A673 (cell line): ENCODE data around the gene GRIP1. TPM values are rescaled to one million over a fixed set of nuclear protein-coding genes. Genes with fewer than 3 reads are reported as not detected.

Experiments
- BruUV-seq: library from RNA; stranded (reverse); fragments of 400-500 nt; replicated peaks from 2 replicates; lab custom pipeline; 2021; lab: Mats Ljungman, UMichigan
- CTCF ChIA-PET: fragments of 300-600 bp; sonication (Branson Sonifier 250); formaldehyde crosslinking; loops from one replicate; lab custom pipeline; 2022; ENCODE audit warnings: antibody characterized with exemption; lab: Charles Lee
- POLR2A ChIA-PET: fragments of 300-600 bp; sonication (Branson Sonifier 250); formaldehyde crosslinking; loops from one replicate; lab custom pipeline; 2022; ENCODE audit warnings: antibody characterized with exemption; ENCODE audit not compliant: low non-redundant PET; lab: Charles Lee
- DNase-seq: peaks from one replicate; pipeline ENCODE4 v3.0.0-alpha.2; 2015; ENCODE audit warnings: low spot score
- H3K27ac ChIP-seq: fragments of 200-600 bp; sonication (generic); 2 replicates; pipeline ENCODE4 v1.5.1; 2016; ENCODE audit warnings: mixed run types, low read depth, mild to moderate bottlenecking, mixed read lengths, antibody characterized with exemption, low read length; ENCODE audit not compliant: poor library complexity, severe bottlenecking
- H3K27me3 ChIP-seq: fragments of 200-600 bp; sonication (generic); replicated peaks from 2 replicates; pipeline ENCODE4 v1.6.1; 2017; ENCODE audit warnings: mixed run types, low read depth, mild to moderate bottlenecking, mixed read lengths, antibody characterized with exemption, low read length; ENCODE audit not compliant: insufficient read depth, poor library complexity
- H3K36me3 ChIP-seq: fragments of 200-600 bp; sonication (generic); 2 replicates; pipeline ENCODE4 v1.6.1; 2016; ENCODE audit warnings: mixed run types, mild to moderate bottlenecking, mixed read lengths, antibody characterized with exemption, low read length; ENCODE audit not compliant: insufficient read depth, poor library complexity, severe bottlenecking
- H3K4me1 ChIP-seq: fragments of 200-600 bp; sonication (generic); 2 replicates; pipeline ENCODE4 v1.6.1; 2017; ENCODE audit warnings: mixed run types, mild to moderate bottlenecking, mixed read lengths, antibody characterized with exemption, low read length; ENCODE audit not compliant: insufficient read depth, poor library complexity, severe bottlenecking
- H3K4me3 ChIP-seq: fragments of 200-600 bp; sonication (generic); 2 replicates; pipeline ENCODE4 v1.5.1; 2016; ENCODE audit warnings: low read depth, mixed run types, mild to moderate bottlenecking, mixed read lengths, low read length; ENCODE audit not compliant: poor library complexity, severe bottlenecking
- H3K9me3 ChIP-seq: fragments of 200-600 bp; sonication (generic); 2 replicates; pipeline ENCODE4 v1.6.1; 2016; ENCODE audit warnings: mixed run types, low read depth, mild to moderate bottlenecking, mixed read lengths, antibody characterized with exemption, low read length; ENCODE audit not compliant: poor library complexity, severe bottlenecking
- EZH2 ChIP-seq: fragments of 200-600 bp; sonication (generic); IDR thresholded peaks from 2 replicates; pipeline ENCODE4 v1.6.1; 2017; ENCODE audit warnings: borderline replicate concordance, low read depth, mild to moderate bottlenecking, mixed read lengths, antibody characterized with exemption, low read length; ENCODE audit not compliant: poor library complexity, severe bottlenecking
- intact Hi-C: fragments of 100-400 bp; cut with micrococcal nuclease; formaldehyde crosslinking; loops from one replicate; pipeline ENCODE4 v1.10.0; 2022; ENCODE audit not compliant: unreplicated experiment
- total RNA-seq: library from RNA; stranded (reverse); gene quantifications from 2 replicates; pipeline ENCODE4 v1.2.3, GENCODE V29; 2021
- TF ChIP-seq, protein P1 (sequence below): fragments of 300-800, 200-600 bp; sonication (generic); conservative IDR thresholded peaks from 2 replicates; pipeline ENCODE4 v1.5.1; 2017; ENCODE audit warnings: low read depth, mild to moderate bottlenecking, antibody characterized with exemption, low read length, moderate library complexity, mixed read lengths

GRIP1 gene
- total RNA-seq, 1 experiment from 2014 or later: 3.6 TPM

GRCh38 chr12:66361703-66362102, 317.2 kb downstream of the GRIP1 start:
- ChIA-PET CTCF (no interaction called here), POLR2A (no interaction called here)
- Histone ChIP-seq H3K27me3 (no peaks in the 10 kb centered on the region), H3K4me3 (no peak overlapping the region), H3K9me3 (no peaks in the 10 kb centered on the region), H3K27ac (no peak overlapping the region), H3K36me3 (no peaks in the 10 kb centered on the region), H3K4me1 (no peaks in the 10 kb centered on the region)
- no peak for TF ChIP-seq EZH2
- TF ChIP-seq, protein P1, sequence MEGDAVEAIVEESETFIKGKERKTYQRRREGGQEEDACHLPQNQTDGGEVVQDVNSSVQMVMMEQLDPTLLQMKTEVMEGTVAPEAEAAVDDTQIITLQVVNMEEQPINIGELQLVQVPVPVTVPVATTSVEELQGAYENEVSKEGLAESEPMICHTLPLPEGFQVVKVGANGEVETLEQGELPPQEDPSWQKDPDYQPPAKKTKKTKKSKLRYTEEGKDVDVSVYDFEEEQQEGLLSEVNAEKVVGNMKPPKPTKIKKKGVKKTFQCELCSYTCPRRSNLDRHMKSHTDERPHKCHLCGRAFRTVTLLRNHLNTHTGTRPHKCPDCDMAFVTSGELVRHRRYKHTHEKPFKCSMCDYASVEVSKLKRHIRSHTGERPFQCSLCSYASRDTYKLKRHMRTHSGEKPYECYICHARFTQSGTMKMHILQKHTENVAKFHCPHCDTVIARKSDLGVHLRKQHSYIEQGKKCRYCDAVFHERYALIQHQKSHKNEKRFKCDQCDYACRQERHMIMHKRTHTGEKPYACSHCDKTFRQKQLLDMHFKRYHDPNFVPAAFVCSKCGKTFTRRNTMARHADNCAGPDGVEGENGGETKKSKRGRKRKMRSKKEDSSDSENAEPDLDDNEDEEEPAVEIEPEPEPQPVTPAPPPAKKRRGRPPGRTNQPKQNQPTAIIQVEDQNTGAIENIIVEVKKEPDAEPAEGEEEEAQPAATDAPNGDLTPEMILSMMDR: no peak
- BruUV-seq: no TSS peak
- intact Hi-C loops: no loop called here
- DNase-seq: no peak

- ChIA-PET CTCF (no interaction called here), POLR2A (no interaction called here)
- H3K9me3 ChIP-seq: no peaks in the 10 kb centered on the region
- intact Hi-C loops: no loop called here
- TF ChIP-seq EZH2: no peak
- TF ChIP-seq, protein P1: no peak
- no peak overlapping the region for H3K27ac ChIP-seq
- H3K27me3 ChIP-seq: no peaks in the 10 kb centered on the region
- H3K4me3 ChIP-seq: no peak overlapping the region
- no TSS peak for BruUV-seq
- no peaks in the 10 kb centered on the region for H3K4me1 ChIP-seq
- DNase-seq: no peak
- H3K36me3 ChIP-seq: no peaks in the 10 kb centered on the region
Measured at GRCh38 chr12:66359300-66359699, 319.6 kb downstream of the GRIP1 start.

DNA sequence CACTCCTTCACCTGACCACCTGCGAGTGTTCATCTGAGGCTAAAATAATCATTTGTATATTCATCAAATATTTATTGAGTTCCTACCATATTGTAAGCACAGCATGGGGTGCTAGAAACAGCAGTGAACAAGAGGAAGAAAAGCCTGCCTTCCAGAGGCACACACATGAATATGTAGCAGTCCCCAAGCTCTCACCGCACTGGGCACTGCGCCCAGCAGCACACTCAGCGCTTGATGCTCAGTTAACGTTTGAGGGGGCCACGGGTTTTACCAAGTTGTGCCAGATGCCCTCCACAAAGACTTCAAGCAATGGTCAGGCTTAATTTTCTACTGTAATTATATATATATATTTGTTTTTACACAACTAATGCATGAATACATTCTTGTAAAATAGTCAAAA, 324.6 kb downstream of the GRIP1 start:
- Histone ChIP-seq H3K36me3 (no peaks in the 10 kb centered on the region), H3K9me3 (no peaks in the 10 kb centered on the region), H3K4me1 (peaks cover 3% of the 10 kb centered on the region), H3K27ac (no peak overlapping the region), H3K4me3 (no peak overlapping the region), H3K27me3 (no peaks in the 10 kb centered on the region)
- POLR2A ChIA-PET: no interaction called here
- intact Hi-C loops: loop anchor here (5.0 kb wide), 1 partner anchor 338 kb away; no protein-coding TSS in a partner anchor
- no TSS peak for BruUV-seq
- CTCF ChIA-PET: interaction anchor here (0.5 kb wide), 1 partner anchor 1244 kb away, joined by 3 read pairs; no protein-coding TSS in a partner anchor
- TF ChIP-seq, protein P1: no peak
- no peak for TF ChIP-seq EZH2
- DNase-seq: peak; percentile 80
